GM12801 (cell line): ENCODE measurements around the gene TEX14.

Experiments
- TF ChIP-seq, protein P1 (sequence below): IDR thresholded peaks from one replicate; pipeline ENCODE4 v1.5.1; 2011; ENCODE audit warnings: control low read depth; ENCODE audit not compliant: insufficient read length; ENCODE audit errors: extremely low read depth

Gene TEX14

DNA sequence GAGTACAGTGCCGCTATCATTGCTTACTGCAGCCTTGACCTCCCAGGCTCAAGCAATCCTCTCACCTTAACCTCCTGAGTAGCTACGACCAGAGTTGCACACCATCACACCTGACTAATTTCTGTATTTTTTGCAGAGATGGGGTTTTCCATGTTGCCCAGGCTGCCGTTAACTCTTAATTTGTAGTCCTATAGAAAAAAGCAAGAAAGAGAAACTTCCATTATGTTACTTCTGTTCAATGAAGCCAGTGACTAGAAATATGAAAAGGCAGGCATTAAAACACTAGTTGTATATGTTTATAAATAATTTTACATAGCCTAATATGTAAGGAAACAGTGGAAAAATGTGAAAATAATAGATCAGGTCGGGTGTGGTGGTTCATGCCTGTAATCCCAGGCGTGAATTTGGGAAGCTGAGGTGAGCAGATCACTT lies 10.2 kb upstream of the TEX14 start:
- TF ChIP-seq, protein P1, sequence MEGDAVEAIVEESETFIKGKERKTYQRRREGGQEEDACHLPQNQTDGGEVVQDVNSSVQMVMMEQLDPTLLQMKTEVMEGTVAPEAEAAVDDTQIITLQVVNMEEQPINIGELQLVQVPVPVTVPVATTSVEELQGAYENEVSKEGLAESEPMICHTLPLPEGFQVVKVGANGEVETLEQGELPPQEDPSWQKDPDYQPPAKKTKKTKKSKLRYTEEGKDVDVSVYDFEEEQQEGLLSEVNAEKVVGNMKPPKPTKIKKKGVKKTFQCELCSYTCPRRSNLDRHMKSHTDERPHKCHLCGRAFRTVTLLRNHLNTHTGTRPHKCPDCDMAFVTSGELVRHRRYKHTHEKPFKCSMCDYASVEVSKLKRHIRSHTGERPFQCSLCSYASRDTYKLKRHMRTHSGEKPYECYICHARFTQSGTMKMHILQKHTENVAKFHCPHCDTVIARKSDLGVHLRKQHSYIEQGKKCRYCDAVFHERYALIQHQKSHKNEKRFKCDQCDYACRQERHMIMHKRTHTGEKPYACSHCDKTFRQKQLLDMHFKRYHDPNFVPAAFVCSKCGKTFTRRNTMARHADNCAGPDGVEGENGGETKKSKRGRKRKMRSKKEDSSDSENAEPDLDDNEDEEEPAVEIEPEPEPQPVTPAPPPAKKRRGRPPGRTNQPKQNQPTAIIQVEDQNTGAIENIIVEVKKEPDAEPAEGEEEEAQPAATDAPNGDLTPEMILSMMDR: no peak

DNA sequence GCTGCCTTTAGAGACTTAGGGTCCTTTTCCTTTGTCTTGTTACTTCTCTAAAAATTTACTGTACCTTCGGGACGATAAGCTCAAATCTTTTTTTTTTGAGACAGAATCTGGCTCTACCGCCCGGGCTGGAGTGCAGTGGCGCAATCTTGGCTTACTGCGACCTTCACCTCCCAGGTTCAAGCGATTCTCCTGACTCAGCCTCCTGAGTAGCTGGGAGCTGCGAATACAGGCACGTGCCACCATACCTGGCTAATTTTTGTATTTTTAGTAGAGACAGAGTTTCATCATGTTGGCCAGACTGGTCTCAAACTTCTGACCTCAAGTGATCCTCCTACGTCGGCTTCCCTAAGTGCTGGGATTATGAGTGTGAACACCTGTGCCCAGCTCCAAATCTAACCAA lies 7.9 kb upstream of the TEX14 start:
- TF ChIP-seq, protein P1: no peak

DNA sequence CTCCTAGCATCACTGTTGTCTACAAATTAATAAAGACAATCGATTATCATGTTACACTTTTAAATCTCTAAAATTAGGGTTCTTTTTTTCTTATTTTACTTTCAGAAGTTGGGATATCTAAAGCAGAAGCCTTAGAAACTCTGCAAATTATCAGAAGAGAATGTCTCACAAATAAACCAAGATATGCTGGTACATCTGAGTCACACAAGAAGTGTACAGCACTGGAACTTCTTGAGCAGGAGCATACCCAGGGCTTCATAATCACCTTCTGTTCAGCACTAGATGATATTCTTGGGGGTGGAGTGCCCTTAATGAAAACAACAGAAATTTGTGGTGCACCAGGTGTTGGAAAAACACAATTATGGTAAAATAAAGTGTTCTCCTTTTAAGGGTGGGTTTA lies 3.0 kb upstream of the TEX14 start:
- TF ChIP-seq, protein P1: no peak

DNA sequence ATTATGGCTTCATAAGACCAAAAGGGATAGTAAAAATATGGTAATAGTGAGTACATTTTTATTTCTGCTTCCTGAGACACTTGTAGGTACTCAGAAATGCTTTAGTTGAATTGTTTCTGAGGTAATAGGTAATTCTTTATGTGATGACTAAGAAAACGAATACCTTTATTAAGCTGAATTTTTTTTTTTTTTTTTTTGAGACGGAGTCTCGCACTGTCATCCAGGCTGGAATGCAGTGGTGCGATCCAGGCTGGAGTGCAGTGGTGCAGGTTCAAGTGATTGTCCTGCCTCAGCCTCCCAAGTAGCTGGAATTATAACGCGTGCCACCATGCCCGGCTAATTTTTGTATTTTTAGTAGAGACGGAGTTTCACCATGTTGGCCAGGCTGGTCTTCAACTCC lies 2.5 kb upstream of the TEX14 start:
- TF ChIP-seq, protein P1: no peak

DNA sequence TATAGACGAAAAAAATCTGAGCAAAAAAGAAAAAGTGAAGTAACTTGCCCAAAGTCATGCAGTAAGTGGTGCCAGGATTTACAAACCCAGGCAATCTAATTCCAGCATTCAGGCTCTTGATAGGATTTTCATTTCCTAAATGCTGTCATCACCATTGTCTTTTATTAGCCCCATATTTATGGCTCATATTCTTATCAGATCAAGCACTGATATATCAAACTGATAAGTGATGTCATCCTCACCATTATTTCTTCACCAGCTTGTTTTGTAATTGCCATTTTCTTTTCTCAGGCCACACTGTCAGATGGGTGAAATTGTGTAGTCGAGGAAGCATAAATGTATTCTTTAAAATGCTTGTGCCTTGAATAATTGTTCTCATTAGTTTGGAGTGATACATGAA lies 1.9 kb upstream of the TEX14 start:
- TF ChIP-seq, protein P1: no peak

DNA sequence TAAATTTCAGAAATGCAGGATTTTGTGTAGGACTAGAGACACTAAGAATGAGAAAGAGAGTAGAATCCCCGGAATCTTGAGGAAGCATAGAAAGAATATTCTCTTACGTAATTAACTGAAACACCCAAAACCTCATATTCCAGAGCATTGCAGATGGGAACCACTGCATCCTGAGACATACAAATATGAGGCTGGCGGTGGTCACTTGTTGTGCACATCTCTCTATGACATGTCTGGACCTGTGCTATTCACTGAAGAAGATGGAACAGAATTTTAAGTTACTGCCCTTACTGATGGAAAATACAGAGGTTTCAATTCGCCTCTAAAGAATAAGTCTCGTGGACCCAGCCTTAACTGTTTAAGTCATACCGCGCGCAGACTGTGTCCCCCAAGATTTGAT lies 1.4 kb upstream of the TEX14 start:
- TF ChIP-seq, protein P1: no peak

DNA sequence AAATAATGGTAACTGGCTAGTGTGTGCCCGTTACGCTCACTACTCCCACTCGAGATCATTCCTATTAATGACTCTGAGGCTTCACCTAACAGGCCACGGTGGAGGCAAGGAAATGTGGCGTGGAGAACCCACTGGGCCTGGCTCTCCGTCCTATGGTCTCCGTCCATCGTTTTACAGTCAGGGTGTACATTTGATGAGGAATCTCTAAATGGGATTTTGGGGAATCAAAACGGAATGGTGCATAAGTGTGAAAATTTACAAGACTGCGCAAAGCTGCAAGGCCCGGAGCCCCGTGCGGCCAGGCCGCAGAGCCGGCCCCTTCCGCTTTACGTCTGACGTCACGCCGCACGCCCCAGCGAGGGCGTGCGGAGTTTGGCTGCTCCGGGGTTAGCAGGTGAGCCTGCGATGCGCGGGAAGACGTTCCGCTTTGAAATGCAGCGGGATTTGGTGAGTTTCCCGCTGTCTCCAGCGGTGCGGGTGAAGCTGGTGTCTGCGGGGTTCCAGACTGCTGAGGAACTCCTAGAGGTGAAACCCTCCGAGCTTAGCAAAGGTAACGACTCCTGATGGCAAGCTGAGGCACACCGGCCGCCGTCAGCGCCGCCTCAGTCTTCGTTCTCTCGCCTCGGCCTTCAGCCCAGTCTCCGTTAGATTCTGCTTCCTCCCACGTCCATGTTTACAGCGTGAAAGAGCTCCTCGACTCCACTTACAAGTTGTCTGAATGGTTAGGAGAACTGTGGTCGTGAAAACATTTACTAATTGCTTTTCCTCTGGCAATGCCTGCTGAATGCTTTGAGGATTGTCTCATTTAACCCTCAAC lies 602 bp upstream of the TEX14 start, which contains the start of gene RAD51C:
RAD51C (plus strand) TSS at position 364 of the 817 bp plus-strand sequence; CDS start at position 406, 42 bp downstream.
- TF ChIP-seq, protein P1: no peak
